T-helper 1 cell (primary cell): ENCODE results near the gene FRK.
A peak's percentile ranks its signal among the peaks of the same experiment; 100 is the strongest.
"Not testable (repeated sequence)": the region's sequence is repeated elsewhere in the genome, so short reads cannot be mapped to it uniquely, and the experiment has no call there.

Source experiments
- DNase-seq, 5 donors: peaks; one replicate each; pipeline ENCODE4 v3.0.0-alpha.2; 2012 to 2020
- total RNA-seq, 4 donors: gene quantifications; one replicate each; lab custom pipeline; 2026; lab: John Stamatoyannopoulos, UW

The FRK gene
- 0 to 0.15 (median 0) reads per million in 4 donors for total RNA-seq

GRCh38 chr6:116060572-116061283 lies at the start of gene FRK:
Gene FRK, minus strand, starts transcription at chr6:116060891. Its CDS starts 580 bp downstream, at chr6:116060311.
- DNase-seq: no peak

- DNase-seq: no peak
Observed at GRCh38 chr6:116108836-116109235, 48.1 kb upstream of the FRK start.

- no peak for DNase-seq
Observed at GRCh38 chr6:116106146-116106545, 45.5 kb upstream of the FRK start.

- DNase-seq: no peak
Observed at GRCh38 chr6:116105247-116105646, 44.6 kb upstream of the FRK start.

GRCh38 chr6:116104636-116105035 lies 43.9 kb upstream of the FRK start:
- DNase-seq: no peak

- DNase-seq: no peak
Observed at GRCh38 chr6:116102873-116103272, 42.2 kb upstream of the FRK start.

DNA sequence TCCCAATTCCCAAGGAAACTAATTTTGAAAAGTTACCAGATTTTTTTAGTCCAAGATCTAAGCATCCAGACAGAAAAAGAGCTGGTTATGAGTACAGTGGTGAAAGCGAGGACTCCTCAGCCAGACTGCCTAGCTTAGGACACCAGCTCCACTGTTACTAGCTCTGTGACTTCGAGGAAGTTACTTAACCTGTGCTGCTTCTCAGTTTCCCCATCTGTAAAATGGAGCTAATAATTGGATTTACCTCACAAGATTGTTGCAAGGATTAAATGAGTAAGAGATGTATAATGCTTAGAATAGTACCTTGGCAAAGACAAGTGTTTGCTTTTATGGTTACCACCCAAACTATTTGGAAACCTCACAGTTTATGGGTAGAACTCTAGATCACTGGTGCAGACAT lies 41.1 kb upstream of the FRK start:
- no peak for DNase-seq

DNA sequence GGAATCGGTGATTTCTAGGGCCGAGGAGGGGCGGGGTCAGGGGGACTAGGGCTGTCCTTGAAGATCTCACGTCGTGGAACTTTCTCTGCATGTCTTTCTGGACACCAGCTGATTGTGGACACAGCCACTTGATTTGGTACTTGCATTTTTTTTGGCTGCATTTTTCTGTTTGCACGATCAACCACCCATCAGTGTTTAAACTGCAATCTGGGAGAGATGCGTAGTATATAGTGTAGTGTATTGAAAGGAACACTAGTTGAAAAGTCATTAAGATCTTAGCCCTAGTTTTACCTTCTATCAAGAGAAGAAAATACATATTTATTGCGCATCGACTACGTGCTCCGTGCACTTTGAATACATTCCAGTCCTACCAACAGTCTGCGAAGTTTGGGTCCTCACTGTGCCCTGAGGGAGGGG lies 40.6 kb upstream of the FRK start:
- no peak for DNase-seq

DNA sequence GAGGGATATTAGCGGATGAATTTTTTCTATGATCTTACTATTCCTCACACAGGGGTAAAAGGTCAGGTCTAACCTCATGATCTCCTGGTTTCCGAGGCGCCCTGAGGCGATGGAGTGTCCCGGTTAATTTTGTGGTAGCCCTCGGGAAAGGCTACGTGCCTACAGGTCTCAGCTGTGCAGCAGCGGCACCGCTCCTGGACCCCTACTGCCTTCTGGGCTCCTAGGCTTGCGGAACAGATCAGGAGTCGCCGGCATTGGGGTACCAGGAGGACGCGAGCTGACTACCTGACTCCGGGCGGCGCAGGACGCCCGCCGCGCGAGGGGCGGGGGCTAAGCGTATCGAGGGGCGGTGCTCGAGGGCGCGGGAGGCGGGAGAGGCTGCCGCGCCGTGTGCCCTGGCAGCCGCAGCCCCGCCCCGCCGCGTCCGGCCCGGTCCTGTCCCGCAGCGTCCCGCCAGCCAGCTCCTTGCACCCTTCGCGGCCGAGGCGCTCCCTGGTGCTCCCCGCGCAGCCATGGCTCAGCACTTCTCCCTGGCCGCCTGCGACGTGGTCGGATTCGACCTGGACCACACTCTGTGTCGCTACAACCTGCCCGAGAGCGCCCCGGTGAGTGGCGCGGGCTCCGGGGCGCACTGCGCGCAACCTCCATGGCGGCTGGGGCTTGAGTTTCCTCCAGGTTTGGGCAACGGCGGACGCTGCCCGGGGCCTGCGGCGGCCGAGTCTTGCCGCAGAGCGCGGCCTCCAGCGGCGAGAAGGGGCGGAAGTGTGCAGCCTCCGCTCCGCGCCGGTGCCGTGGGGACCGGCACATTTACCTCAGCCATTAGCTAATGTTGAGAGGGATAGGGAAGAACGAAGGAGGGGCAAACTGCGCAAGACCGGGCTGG lies 40.0 kb upstream of the FRK start, which contains the start of gene NT5DC1:
Gene NT5DC1 (plus strand): TSS at position 435 of the 883 bp plus-strand sequence. CDS start 78 bp downstream, at position 513.
- DNase-seq: peak; percentile 62 to 89 (median 70)

- DNase-seq: no peak
Observed at GRCh38 chr6:116099036-116099435, 38.3 kb upstream of the FRK start.

GRCh38 chr6:116096979-116097816 lies 36.5 kb upstream of the FRK start:
- DNase-seq: no peak

GRCh38 chr6:116096048-116096759 lies 35.5 kb upstream of the FRK start:
- not testable (repeated sequence) for DNase-seq

DNA sequence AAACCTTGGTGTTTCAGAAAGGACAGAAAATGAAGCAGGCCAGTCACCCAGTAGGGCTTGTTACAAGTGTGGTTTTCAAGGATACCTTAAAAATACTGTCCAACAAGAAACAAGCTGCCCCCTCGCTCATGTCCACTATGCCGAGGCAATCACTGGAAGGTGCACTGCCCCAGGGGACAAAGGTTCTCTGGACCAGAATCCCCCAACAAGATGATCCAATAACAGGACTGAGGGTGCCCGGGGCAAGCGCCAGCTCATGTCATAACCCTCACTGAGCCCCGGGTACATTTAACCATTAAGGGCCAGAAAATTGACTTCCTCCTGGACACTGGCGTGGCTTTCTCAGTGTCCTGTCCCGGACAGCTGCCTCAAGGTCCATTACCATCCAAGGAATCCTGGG lies 33.4 kb upstream of the FRK start:
- DNase-seq: no peak

GRCh38 chr6:116090251-116090650 lies 29.6 kb upstream of the FRK start:
- DNase-seq: peak in 1 of 5 donors; percentile 32

GRCh38 chr6:116088946-116089345 lies 28.3 kb upstream of the FRK start:
- DNase-seq: no peak

- DNase-seq: no peak
Observed at GRCh38 chr6:116087437-116088027, 26.8 kb upstream of the FRK start.

DNA sequence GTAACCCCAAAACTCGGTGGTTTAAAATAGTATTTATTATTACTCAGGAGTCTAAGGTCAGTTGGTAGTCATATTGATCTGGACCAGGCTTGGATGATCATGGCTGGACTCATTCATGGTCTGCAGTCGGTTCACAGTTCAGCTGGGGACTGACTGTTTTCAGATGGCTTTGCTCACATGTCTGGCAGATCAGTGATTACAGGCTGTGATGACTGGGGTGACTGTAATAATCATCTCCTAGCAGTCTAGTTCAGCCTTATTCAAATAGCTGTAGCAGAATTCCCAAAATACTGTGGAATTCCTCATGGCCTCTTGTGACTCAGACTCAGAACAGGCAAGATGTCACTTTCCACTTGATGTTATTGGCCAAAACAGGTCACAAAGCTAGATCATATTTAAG lies 23.6 kb upstream of the FRK start:
- DNase-seq: no peak

GRCh38 chr6:116083052-116083451 lies 22.4 kb upstream of the FRK start:
- no peak for DNase-seq

- no peak for DNase-seq
Observed at GRCh38 chr6:116078945-116079344, 18.3 kb upstream of the FRK start.

GRCh38 chr6:116078522-116078921 lies 17.8 kb upstream of the FRK start:
- no peak for DNase-seq

DNA sequence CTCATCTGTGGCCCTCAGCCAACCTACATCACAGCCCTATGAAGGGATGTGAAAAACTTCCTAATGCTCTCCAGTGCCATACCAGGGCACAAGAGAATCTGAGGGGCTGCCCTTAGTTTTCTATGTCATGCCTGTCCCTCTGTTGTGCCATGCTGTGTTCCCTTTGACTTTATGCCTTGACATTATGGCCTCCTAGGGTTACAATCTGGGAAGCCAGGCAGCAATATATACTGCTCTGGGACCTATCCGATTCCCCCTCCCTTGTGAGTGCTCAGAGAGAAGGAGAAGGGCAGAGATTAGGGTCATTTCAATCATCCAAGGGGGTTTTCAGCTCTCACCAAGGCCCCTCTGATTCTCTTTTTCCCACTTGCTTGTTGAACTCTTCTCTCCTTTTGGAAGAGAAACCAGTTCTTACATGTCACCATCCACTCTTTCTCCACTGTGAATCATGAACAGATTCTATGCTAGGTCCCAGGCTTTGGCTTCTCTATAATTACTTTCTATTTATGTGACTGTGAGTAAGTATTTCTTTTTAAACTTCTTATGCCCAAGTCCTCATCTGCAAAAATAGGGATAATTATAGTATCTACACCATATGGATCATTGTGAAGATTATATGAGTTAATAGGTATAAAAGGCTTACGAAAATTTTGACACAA lies 14.2 kb upstream of the FRK start:
- DNase-seq: no peak
